Neuronal stem cell (in vitro differentiated cells): ENCODE data around the gene RBM12.

Experiments used
- DNase-seq: peaks from one replicate; pipeline ENCODE4 v3.0.0-alpha.2; 2013; ENCODE audit warnings: low spot score
- H2AFZ ChIP-seq: one replicate; pipeline ENCODE4 v1.6.1; 2013; ENCODE audit warnings: mild to moderate bottlenecking, low read length, inconsistent platforms
- H2AK5ac ChIP-seq: 2 replicates; pipeline ENCODE4 v1.6.1; 2013; ENCODE audit warnings: low read depth, mild to moderate bottlenecking, inconsistent platforms, low read length, moderate library complexity, mixed read lengths
- H2BK120ac ChIP-seq: 2 replicates; pipeline ENCODE4 v1.6.1; 2013; ENCODE audit warnings: low read depth, mild to moderate bottlenecking, inconsistent platforms, low read length, moderate library complexity, mixed read lengths
- H2BK12ac ChIP-seq: one replicate; pipeline ENCODE4 v1.6.1; 2013; ENCODE audit warnings: low read length, inconsistent platforms
- H2BK15ac ChIP-seq: 2 replicates; pipeline ENCODE4 v1.6.1; 2013; ENCODE audit warnings: mild to moderate bottlenecking, low read length, inconsistent platforms, mixed read lengths
- H2BK5ac ChIP-seq: one replicate; pipeline ENCODE4 v1.6.1; 2013; ENCODE audit warnings: inconsistent platforms, mild to moderate bottlenecking, low read length, moderate library complexity
- H3K14ac ChIP-seq: one replicate; pipeline ENCODE4 v1.6.1; 2013; ENCODE audit warnings: low read length, inconsistent platforms
- H3K18ac ChIP-seq: 2 replicates; pipeline ENCODE4 v1.6.1; 2013; ENCODE audit warnings: low read length, inconsistent platforms
- H3K23ac ChIP-seq: 2 replicates; pipeline ENCODE4 v1.6.1; 2013; ENCODE audit warnings: low read depth, mild to moderate bottlenecking, mixed read lengths, low read length, inconsistent platforms; ENCODE audit not compliant: poor library complexity
- H3K27ac ChIP-seq: replicated peaks from 3 replicates; pipeline ENCODE4 v1.5.1; 2013; ENCODE audit warnings: low read length, inconsistent platforms
- H3K27me3 ChIP-seq, 3 experiments: 2 replicates each; pipeline ENCODE4 v1.6.1; 2013; ENCODE audit warnings: low read length in 3 of 3, mild to moderate bottlenecking in 2 of 3, inconsistent platforms in 1 of 3, low read depth in 1 of 3, mixed read lengths in 1 of 3, moderate library complexity in 1 of 3; ENCODE audit not compliant: control insufficient read depth in 3 of 3, insufficient read depth in 3 of 3
- H3K36me3 ChIP-seq, 2 donors: replicated peaks in 1 of 2; 2 replicates each; pipeline ENCODE4 v1.6.1; 2013; ENCODE audit warnings: low read length in 2 of 2; ENCODE audit not compliant: control insufficient read depth in 2 of 2, insufficient read depth in 2 of 2
- H3K4ac ChIP-seq: 2 replicates; pipeline ENCODE4 v1.6.1; 2013; ENCODE audit warnings: inconsistent platforms, mild to moderate bottlenecking, low read length, moderate library complexity
- H3K4me1 ChIP-seq, 2 donors: 1 replicate in 1 of 2; 2 replicates in 1 of 2; pipeline ENCODE4 v1.6.1; 2013; ENCODE audit warnings: low read length in 2 of 2, low read depth in 1 of 2; ENCODE audit not compliant: control insufficient read depth in 2 of 2, insufficient read depth in 1 of 2
- H3K4me2 ChIP-seq: one replicate; pipeline ENCODE4 v1.6.1; 2013; ENCODE audit warnings: mild to moderate bottlenecking, low read length, inconsistent platforms; ENCODE audit not compliant: insufficient read depth, poor library complexity, severe bottlenecking
- H3K4me3 ChIP-seq, 2 donors: 2 replicates each; pipeline ENCODE4 v1.5.1; 2013; ENCODE audit warnings: low read length in 2 of 2, mild to moderate bottlenecking in 2 of 2, inconsistent platforms in 1 of 2, moderate library complexity in 1 of 2
- H3K79me1 ChIP-seq: one replicate; pipeline ENCODE4 v1.6.1; 2013; ENCODE audit warnings: low read depth, mild to moderate bottlenecking, inconsistent platforms, low read length, moderate library complexity
- H3K9ac ChIP-seq: one replicate; pipeline ENCODE4 v1.6.1; 2013; ENCODE audit warnings: mild to moderate bottlenecking, low read depth, low read length, inconsistent platforms; ENCODE audit not compliant: poor library complexity
- H3K9me3 ChIP-seq, 2 donors: replicated peaks in 1 of 2; 2 replicates each; pipeline versions ENCODE3 to v1.6.1; 2013; ENCODE audit warnings: low read length in 2 of 2, mild to moderate bottlenecking in 2 of 2, inconsistent platforms in 1 of 2, low read depth in 1 of 2, mixed read lengths in 1 of 2, moderate library complexity in 1 of 2; ENCODE audit not compliant: control insufficient read depth in 2 of 2, insufficient read depth in 1 of 2
- H4K8ac ChIP-seq: one replicate; pipeline ENCODE4 v1.6.1; 2013; ENCODE audit warnings: low read depth, mild to moderate bottlenecking, inconsistent platforms, low read length, moderate library complexity
- H4K91ac ChIP-seq: one replicate; pipeline ENCODE4 v1.6.1; 2013; ENCODE audit warnings: low read length, low read depth, mild to moderate bottlenecking, inconsistent platforms; ENCODE audit not compliant: poor library complexity
- WGBS, 2 donors: extraction: QIAGEN DNeasy Blood & Tissue Kit; methylation state at CpG; one replicate each; pipeline ENCODE4 v1.1.7; 2013; ENCODE audit warnings: missing lambda C conversion rate in 2 of 2, mixed read lengths in 1 of 2; ENCODE audit not compliant: insufficient read length in 2 of 2, insufficient replicate concordance in 1 of 2; ENCODE audit errors: extremely low coverage in 2 of 2; 5-methylcytosine and 5-hydroxymethylcytosine counted together

The RBM12 gene

DNA sequence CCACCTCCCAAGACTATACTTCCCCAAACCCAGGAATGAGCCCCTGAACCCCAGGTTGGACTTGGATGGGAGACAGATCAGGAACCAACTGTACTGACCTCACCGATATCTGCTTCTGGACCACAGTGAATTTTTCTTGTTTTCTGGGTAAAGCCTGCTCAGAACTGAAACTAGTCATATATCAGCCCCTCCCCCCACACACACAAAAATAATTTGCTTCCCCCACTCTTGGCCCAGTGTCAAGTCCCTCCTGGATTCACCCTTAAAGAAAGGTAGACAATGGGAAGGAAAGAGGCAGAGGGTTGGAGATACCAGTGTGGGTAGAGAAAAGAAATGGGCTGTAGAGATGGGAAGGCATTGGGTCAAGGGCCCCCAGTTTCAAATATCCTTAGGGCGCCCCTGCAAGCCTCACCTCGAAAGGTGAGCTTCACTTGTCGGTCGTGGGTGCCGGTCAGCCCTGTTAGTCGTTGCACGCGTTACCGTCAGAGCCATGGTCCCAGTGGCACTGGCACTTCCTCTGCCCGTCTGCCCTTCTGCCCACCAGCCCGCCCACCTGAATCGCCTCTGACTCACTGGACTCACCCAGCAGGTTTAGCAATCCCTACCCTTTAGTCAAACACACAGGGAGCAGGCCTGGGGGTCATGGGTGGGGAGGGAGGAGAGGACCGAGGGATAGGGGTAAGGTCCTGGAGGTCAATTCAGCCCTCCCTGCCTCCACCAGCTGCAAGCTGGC, 57.5 kb downstream of the RBM12 start:
- no peak overlapping the region for H4K91ac ChIP-seq
- no peak overlapping the region for H2BK12ac ChIP-seq
- no peak overlapping the region for H3K4me3 ChIP-seq
- no peaks in the 10 kb centered on the region for H3K36me3 ChIP-seq
- H2AK5ac ChIP-seq = no peak overlapping the region
- H3K23ac ChIP-seq = no peak overlapping the region
- H2BK120ac ChIP-seq = no peak overlapping the region
- peaks cover 2% of the 10 kb centered on the region for H3K79me1 ChIP-seq
- DNase-seq = no peak
- no peak overlapping the region for H3K27ac ChIP-seq
- no CpG with 5 or more reads among the region's 14 CpGs for WGBS, 2 donors
- H3K27me3 ChIP-seq = peaks cover 3 to 39% (median 10%) of the 10 kb centered on the region in 3 experiments
- peak overlapping the region; percentile 11 for H3K4ac ChIP-seq
- H2BK15ac ChIP-seq = no peak overlapping the region
- no peak overlapping the region for H4K8ac ChIP-seq
- peak overlapping the region; percentile 37 for H3K9ac ChIP-seq
- no peak overlapping the region for H2BK5ac ChIP-seq
- H3K4me1 ChIP-seq = peaks cover 0 to 1% of the 10 kb centered on the region in 2 donors
- H3K4me2 ChIP-seq = no peak overlapping the region
- H3K9me3 ChIP-seq = peaks cover 0 to 2% of the 10 kb centered on the region in 2 donors
- no peak overlapping the region for H2AFZ ChIP-seq
- peak overlapping the region; percentile 75 for H3K14ac ChIP-seq
- H3K18ac ChIP-seq = no peak overlapping the region

DNA sequence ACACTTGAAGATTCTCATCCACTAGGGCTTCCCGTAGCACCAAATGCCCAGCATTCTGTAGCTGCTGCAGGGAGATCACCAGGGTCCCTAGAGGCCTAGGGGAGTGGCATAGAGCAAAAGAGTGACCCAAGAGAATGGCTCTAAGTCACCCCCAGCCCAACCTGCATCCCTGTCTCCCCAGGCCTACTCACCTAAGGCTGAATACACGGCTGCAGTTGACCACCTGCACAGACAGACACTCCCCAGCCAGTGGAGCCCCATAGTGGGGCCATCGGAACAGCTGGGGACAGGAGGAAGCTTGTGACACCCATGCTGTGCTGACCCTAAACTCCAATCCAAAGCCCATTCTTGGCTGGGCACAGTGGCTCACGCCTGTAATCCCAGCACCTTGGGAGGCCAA, 58.6 kb downstream of the RBM12 start:
- no CpG with 5 or more reads among the region's 4 CpGs for WGBS, 2 donors
- Histone ChIP-seq H3K4ac (no peak overlapping the region), H2BK5ac (no peak overlapping the region), H3K4me3 (no peak overlapping the region), H3K36me3 (no peaks in the 10 kb centered on the region), H3K14ac (no peak overlapping the region), H3K9me3 (peaks cover 0 to 3% of the 10 kb centered on the region in 2 donors), H3K23ac (no peak overlapping the region), H2BK12ac (no peak overlapping the region), H3K4me1 (peaks cover 2 to 6% of the 10 kb centered on the region in 2 donors), H3K18ac (no peak overlapping the region), H2BK15ac (no peak overlapping the region), H3K27ac (no peak overlapping the region), H4K91ac (no peak overlapping the region), H2BK120ac (no peak overlapping the region), H3K4me2 (no peak overlapping the region), H4K8ac (no peak overlapping the region), H3K79me1 (peaks cover 2% of the 10 kb centered on the region), H2AK5ac (no peak overlapping the region), H3K27me3 (peaks cover 3 to 49% (median 20%) of the 10 kb centered on the region in 3 experiments), H3K9ac (no peak overlapping the region), H2AFZ (no peak overlapping the region)
- DNase-seq = no peak

DNA sequence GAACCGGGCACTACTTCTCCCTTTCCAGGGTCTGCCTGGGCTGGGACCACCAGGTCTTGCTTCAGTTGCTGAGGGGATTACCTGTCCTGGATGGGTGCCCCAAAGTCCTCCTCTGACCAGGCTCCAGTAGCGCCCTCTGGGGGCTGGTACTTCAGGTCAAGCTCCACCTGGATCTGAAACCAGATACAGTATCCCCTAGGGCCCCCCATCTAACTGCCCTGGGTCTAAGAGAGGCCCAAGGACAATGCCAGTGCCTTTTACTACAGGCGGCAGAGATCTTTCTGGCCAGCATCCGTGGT, 60.3 kb downstream of the RBM12 start:
- no peak overlapping the region for H4K8ac ChIP-seq
- no CpG with 5 or more reads among the region's 4 CpGs for WGBS, 2 donors
- no peak overlapping the region for H3K18ac ChIP-seq
- no peak overlapping the region for H3K4ac ChIP-seq
- peaks cover 0 to 3% of the 10 kb centered on the region in 2 donors for H3K9me3 ChIP-seq
- no peak overlapping the region for H2BK5ac ChIP-seq
- no peak overlapping the region for H4K91ac ChIP-seq
- peaks cover 2% of the 10 kb centered on the region for H3K79me1 ChIP-seq
- H3K4me2 ChIP-seq = no peak overlapping the region
- no peaks in the 10 kb centered on the region for H3K36me3 ChIP-seq
- no peak overlapping the region for H3K4me3 ChIP-seq
- no peak overlapping the region for H3K9ac ChIP-seq
- no peak overlapping the region for H3K27ac ChIP-seq
- H2AK5ac ChIP-seq = no peak overlapping the region
- no peak overlapping the region for H3K14ac ChIP-seq
- H2BK12ac ChIP-seq = no peak overlapping the region
- no peak for DNase-seq
- no peak overlapping the region for H2BK15ac ChIP-seq
- no peak overlapping the region for H2AFZ ChIP-seq
- no peak overlapping the region for H2BK120ac ChIP-seq
- H3K23ac ChIP-seq = no peak overlapping the region
- peaks cover 8 to 66% (median 35%) of the 10 kb centered on the region in 3 experiments for H3K27me3 ChIP-seq
- H3K4me1 ChIP-seq = peaks cover 6 to 7% of the 10 kb centered on the region in 2 donors

DNA sequence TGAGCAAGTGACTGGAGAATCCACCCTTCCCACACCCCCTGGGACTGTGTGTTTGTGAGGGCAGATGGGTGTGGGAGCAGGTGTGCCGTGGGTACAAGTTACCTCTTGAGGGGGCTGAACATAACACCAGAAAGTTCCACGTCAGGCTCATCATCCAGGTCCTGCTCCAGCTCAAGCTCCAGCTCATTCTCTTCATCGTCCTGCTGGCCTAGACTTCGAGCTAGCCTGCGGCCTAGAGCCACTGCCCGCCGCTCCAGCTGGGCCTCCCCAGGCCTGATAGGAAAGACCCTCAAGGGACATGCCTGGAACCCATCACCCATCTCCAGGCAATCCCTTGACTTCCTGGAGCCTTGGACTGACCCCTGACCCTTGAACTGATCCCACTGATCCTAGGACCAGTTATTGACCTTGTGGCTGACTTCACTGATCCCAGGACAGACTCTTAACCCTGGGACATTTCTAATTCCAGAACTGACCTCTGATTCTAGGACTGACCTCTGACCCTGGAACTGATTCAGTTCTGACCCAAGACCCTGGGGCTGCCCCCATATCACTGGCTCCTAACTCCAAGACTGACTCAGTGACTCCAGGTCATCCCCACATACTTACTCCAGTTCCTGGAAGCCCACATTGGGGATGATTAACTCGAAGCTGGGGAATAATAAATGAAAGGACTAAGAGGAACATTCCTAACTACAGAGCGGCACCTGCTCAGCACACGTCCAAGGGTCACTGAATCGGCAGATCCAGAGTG, 60.8 kb downstream of the RBM12 start:
- Histone ChIP-seq H3K27me3 (peaks cover 8 to 72% (median 36%) of the 10 kb centered on the region in 3 experiments), H3K23ac (no peak overlapping the region), H2AK5ac (no peak overlapping the region), H3K18ac (no peak overlapping the region), H2BK5ac (peak overlapping the region; percentile 66), H2BK120ac (no peak overlapping the region), H3K4me1 (peaks cover 6 to 7% of the 10 kb centered on the region in 2 donors), H3K4ac (no peak overlapping the region), H2AFZ (no peak overlapping the region), H2BK15ac (no peak overlapping the region), H3K79me1 (peaks cover 2% of the 10 kb centered on the region), H3K9me3 (peaks cover 0 to 3% of the 10 kb centered on the region in 2 donors), H3K27ac (no peak overlapping the region), H4K8ac (no peak overlapping the region), H3K14ac (peak overlapping the region; percentile 31), H3K36me3 (no peaks in the 10 kb centered on the region), H3K4me3 (no peak overlapping the region), H2BK12ac (peak overlapping the region; percentile 41), H3K9ac (no peak overlapping the region), H3K4me2 (no peak overlapping the region), H4K91ac (no peak overlapping the region)
- no peak for DNase-seq
- no CpG with 5 or more reads among the region's 11 CpGs for WGBS, 2 donors
